Activated CD4-positive, alpha-beta T cell treated with anti-CD3 and anti-CD28 coated beads for 36 hours (primary cell): ENCODE measurements around the gene BDH1. TPM values are rescaled to one million over a fixed set of nuclear protein-coding genes. Genes with fewer than 3 reads are reported as not detected.
"Not testable (repeated sequence)": the region's sequence is repeated elsewhere in the genome, so short reads cannot be mapped to it uniquely, and the experiment has no call there.

Experiments used
- ATAC-seq: fragments of 200-7000 bp; cut with Tn5 transposase; one replicate; pipeline ENCODE4 v1.10.0; 2021; ENCODE audit warnings: mild to moderate bottlenecking, moderate library complexity
- CTCF ChIA-PET: fragments of 350-600 bp; sonication (Branson Sonifier 250); formaldehyde crosslinking; loops from one replicate; lab custom pipeline; 2021; ENCODE audit warnings: antibody characterized with exemption; lab: Charles Lee
- POLR2A ChIA-PET: fragments of 350-600 bp; sonication (Branson Sonifier 250); formaldehyde crosslinking; loops from one replicate; lab custom pipeline; 2021; ENCODE audit warnings: antibody characterized with exemption, inconsistent platforms; lab: Charles Lee
- DNase-seq: peaks from one replicate; pipeline ENCODE4 v3.0.0-alpha.2; 2020
- H3K27ac Mint-ChIP-seq: one replicate; pipeline ENCODE4 v1.8.0; 2021; ENCODE audit warnings: mixed read lengths
- H3K27me3 Mint-ChIP-seq: one replicate; pipeline ENCODE4 v1.8.0; 2021; ENCODE audit warnings: mixed read lengths
- H3K36me3 Mint-ChIP-seq: one replicate; pipeline ENCODE4 v1.8.0; 2021; ENCODE audit warnings: low read depth, mixed read lengths
- H3K4me1 Mint-ChIP-seq: one replicate; pipeline ENCODE4 v1.8.0; 2021; ENCODE audit warnings: mixed read lengths
- H3K4me3 Mint-ChIP-seq: one replicate; pipeline ENCODE4 v1.8.0; 2021; ENCODE audit warnings: mild to moderate bottlenecking, moderate library complexity, mixed read lengths
- H3K9me3 Mint-ChIP-seq: one replicate; pipeline ENCODE4 v1.8.0; 2021; ENCODE audit warnings: low read depth, mixed read lengths
- intact Hi-C, 2 experiments: fragments of 100-400 bp; cut with DNase I in 1 of 2; cut with micrococcal nuclease in 1 of 2; formaldehyde crosslinking; loops; one replicate each; pipeline versions ENCODE4 v1.14.2 to v1.15.1; 2022 to 2024; cut with DNase I, micrococcal nuclease
- total RNA-seq, 2 experiments: library from RNA; stranded (reverse); gene quantifications; one replicate each; pipeline ENCODE4 v1.2.3, GENCODE V29; 2021

Gene BDH1
- total RNA-seq, 2 experiments from 2014 or later = 84.9 to 85.1 TPM

DNA sequence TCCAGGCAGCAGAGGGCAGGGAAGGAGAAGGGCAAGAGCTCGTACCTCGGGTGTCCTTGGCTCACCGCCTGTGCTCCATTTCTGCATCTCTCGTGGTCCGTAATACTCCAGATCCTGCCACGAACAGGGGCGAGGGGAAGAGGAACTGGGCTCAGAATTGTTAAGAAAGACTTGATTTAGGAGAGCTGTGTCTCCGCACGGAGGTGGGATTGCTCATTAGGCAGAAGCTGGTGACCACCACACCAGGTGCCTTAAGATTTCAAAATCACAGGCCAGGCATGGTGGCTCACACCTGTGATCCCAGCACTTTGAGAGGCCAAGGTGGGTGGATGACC is 37.2 kb upstream of the BDH1 start:
- H3K4me1 Mint-ChIP-seq = peaks cover 4% of the 10 kb centered on the region
- no peaks in the 10 kb centered on the region for H3K27me3 Mint-ChIP-seq
- intact Hi-C loops = no loop called here
- DNase-seq = no peak
- H3K36me3 Mint-ChIP-seq = no peaks in the 10 kb centered on the region
- no peaks in the 10 kb centered on the region for H3K9me3 Mint-ChIP-seq
- ATAC-seq = no peak
- peak overlapping the region; percentile 51 for H3K27ac Mint-ChIP-seq
- POLR2A ChIA-PET = no interaction called here
- CTCF ChIA-PET = no interaction called here
- H3K4me3 Mint-ChIP-seq = no peak overlapping the region

DNA sequence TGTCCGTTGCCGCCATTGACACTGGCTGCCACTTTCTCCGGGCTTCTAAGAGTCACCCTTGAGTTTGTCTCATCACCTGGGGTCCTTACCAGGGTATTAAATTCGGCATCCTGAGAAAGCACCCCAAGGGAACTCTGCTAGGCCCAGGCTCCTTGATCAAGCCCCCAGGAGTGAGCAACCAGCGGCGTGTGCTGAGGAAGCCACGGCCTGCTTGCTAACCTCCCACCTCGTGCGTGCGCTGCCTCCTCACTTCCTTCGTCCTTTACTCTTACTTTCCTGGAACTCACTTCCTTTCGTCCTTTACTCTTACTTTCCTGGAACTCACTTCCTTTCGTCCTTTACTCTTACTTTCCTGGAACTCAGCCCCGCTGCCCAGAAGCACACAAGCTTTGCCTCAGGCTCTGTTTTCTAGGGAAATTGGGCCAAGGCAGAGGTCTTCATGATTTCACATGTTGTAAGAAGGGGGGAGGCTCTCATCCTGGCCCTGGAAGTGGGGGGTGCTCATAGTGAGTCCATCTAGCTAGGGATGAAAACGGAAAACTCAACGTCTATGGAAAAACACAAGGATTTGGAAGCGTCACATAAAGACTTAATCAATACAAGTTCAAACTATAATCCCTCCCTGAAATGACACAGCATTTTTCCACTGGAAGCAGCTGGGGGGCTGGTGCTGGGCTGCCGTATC is 36.7 kb upstream of the BDH1 start:
- peak; percentile 39 for ATAC-seq
- ChIA-PET POLR2A (no interaction called here), CTCF (no interaction called here)
- no peak for DNase-seq
- Mint-ChIP-seq H3K36me3 (no peaks in the 10 kb centered on the region), H3K4me1 (peaks cover 4% of the 10 kb centered on the region), H3K4me3 (no peak overlapping the region), H3K27me3 (no peaks in the 10 kb centered on the region), H3K9me3 (no peaks in the 10 kb centered on the region), H3K27ac (peak overlapping the region; percentile 51)
- intact Hi-C loops = no loop called here

DNA sequence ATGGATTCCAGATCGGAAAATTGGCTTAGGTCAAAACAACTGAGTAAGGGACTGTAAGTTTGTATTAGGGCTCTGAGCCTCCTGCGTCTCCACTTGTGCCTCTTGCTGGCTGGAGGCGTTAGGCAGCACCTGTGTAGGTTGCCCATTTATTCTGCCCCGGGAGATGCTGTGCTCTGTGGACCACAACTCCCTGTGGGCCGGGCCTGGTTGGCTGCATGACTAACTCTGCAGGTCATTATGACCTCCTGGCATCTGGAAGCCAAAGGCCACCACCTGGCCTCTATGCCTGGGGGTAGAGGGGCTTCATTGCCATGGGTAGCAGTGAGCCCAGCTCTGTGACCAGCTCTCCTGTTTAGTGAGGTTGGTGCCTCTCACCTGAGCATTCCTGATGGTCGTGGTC is 36.0 kb upstream of the BDH1 start:
- ChIA-PET CTCF (no interaction called here), POLR2A (no interaction called here)
- intact Hi-C loops = no loop called here
- no peaks in the 10 kb centered on the region for H3K27me3 Mint-ChIP-seq
- DNase-seq (no peak), ATAC-seq (no peak)
- no peak overlapping the region for H3K27ac Mint-ChIP-seq
- no peak overlapping the region for H3K4me3 Mint-ChIP-seq
- peaks cover 4% of the 10 kb centered on the region for H3K4me1 Mint-ChIP-seq
- no peaks in the 10 kb centered on the region for H3K9me3 Mint-ChIP-seq
- H3K36me3 Mint-ChIP-seq = no peaks in the 10 kb centered on the region

DNA sequence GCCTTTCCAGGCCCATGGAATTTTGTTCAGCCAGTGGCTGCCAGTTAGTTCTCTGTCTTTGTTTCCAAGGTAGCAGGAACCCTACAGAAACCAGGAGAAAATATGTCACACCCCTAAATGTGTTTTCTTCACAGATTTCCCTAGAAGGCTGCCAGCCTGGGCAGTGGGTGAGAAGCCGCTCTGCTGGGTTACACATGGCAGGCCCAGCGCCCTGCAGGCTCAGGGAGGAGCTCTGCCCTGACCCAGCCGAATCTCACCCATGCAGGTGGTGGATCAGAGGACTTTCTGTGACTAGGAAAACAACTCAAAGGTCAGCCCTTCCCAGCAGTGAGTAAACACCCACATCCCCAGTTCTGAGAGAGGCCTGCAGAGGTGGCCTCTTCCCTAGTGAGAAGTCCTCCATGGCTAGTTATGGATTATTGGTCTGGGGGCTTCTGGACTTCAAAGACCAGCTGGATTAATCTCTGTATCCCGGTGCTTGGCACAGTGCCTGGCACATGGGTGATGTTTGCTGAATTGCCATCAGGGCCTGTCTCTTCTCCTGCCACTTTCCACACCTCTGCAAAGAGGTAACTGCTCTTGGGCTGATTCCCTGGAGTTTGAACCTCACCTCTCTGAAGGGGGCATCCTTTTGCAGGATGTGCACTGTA is 34.7 kb upstream of the BDH1 start:
- Mint-ChIP-seq H3K27me3 (no peaks in the 10 kb centered on the region), H3K4me3 (no peak overlapping the region), H3K4me1 (peaks cover 4% of the 10 kb centered on the region), H3K36me3 (no peaks in the 10 kb centered on the region), H3K27ac (no peak overlapping the region), H3K9me3 (no peaks in the 10 kb centered on the region)
- DNase-seq (no peak), ATAC-seq (no peak)
- CTCF ChIA-PET = interaction anchor here (0.8 to 1.0 kb wide), 2 partner anchors 8 to 146 kb away, joined by 5 to 8 read pairs; no protein-coding TSS in a partner anchor
- POLR2A ChIA-PET = no interaction called here
- intact Hi-C loops = no loop called here

DNA sequence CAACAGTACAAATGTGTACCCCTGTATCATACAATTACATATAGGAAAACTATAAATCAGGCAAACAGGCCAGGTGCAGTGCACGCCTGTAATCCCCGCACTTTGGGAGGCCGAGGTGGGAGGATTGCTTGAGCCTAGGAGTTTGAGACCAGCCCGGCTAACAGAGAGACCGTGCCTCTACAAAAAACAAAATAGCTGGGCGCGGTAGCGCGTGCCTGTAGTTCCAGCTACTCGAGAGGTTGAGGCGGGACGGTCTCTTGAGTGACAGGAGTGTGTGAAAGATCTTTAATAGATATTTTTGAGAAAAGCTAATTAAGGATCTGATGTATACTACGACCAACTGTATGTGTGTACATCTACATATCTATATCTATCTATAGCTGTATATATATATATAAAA is 33.8 kb upstream of the BDH1 start:
- ATAC-seq (no peak), DNase-seq (no peak)
- ChIA-PET POLR2A (no interaction called here), CTCF (interaction anchor here (1.0 kb wide), 2 partner anchors 9 to 55 kb away, joined by 3 to 8 read pairs; no protein-coding TSS in a partner anchor)
- intact Hi-C loops = no loop called here
- Mint-ChIP-seq H3K9me3 (no peaks in the 10 kb centered on the region), H3K36me3 (no peaks in the 10 kb centered on the region), H3K27me3 (no peaks in the 10 kb centered on the region), H3K27ac (no peak overlapping the region), H3K4me1 (peaks cover 4% of the 10 kb centered on the region), H3K4me3 (no peak overlapping the region)

DNA sequence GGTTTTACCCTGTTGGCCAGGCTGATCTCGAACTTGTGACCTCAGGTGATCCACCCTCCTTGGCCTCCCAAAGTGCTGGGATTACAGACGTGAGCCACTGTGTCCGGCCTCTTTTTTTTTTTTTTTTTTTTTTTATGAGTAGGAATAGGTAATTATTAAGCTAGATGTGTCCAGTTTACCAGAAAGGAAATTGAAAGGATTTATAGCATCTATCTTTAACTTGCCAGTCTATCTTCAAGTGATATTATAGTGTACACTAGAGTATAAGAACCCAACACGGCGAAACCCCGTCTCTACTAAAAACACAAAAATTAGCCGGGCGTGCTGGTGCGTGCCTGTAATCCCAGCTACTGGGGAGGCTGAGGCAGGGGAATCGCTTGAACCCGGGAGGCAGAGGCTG is 31.0 kb upstream of the BDH1 start:
- CTCF ChIA-PET, ATAC-seq, H3K27me3 Mint-ChIP-seq, H3K9me3 Mint-ChIP-seq, H3K4me1 Mint-ChIP-seq, H3K27ac Mint-ChIP-seq, H3K36me3 Mint-ChIP-seq, POLR2A ChIA-PET, H3K4me3 Mint-ChIP-seq, DNase-seq: not testable (repeated sequence)
- intact Hi-C loops = loop anchor here in 1 of 2 experiments (1.0 kb wide), 1 partner anchor 7 kb away; no protein-coding TSS in a partner anchor

DNA sequence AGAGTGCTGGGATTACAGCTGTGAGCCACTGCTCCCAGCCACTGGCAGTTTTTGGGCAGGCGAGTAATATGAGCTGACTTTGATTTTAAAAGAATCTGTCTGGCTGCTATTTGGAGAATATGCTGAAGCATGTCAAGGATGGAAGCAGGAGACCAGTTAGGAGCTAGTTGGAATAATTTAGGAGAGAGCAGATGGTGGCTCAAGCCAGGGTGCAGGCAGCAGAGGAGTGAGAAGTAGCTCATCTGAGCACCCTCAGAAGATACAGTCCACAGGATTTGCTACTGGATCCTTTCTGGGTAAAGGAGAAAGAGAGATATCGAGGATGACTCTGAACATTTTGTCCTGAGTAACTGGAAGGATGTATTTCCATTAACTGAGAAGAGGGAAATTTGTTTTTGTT is 30.4 kb upstream of the BDH1 start:
- ChIA-PET POLR2A (no interaction called here), CTCF (interaction anchor here (1.1 kb wide), 1 partner anchor 13 kb away, joined by 5 read pairs; no protein-coding TSS in a partner anchor)
- no peaks in the 10 kb centered on the region for H3K9me3 Mint-ChIP-seq

DNA sequence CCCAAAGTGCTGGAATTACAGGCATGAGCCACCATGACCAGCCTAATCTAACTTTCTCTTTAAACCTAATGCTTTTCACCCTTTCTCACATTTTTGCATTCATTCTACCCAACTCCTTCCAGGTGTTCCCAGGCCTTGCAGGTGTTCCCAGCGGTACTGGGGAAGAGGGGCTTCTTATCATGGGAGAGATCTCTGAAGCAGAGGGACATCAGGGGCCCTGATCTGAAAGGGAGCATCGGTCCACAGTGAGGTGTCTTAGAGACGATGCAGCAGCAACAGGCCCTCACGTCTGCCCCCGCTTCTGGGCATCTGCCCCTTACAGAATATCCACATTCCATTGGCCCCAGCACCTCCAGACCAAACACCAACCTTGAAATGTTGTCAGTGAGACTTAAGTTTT is 29.0 kb upstream of the BDH1 start:
- H3K36me3 Mint-ChIP-seq = no peaks in the 10 kb centered on the region
- no peaks in the 10 kb centered on the region for H3K9me3 Mint-ChIP-seq
- H3K4me1 Mint-ChIP-seq = no peaks in the 10 kb centered on the region
- POLR2A ChIA-PET = no interaction called here
- no peaks in the 10 kb centered on the region for H3K27me3 Mint-ChIP-seq
- CTCF ChIA-PET = interaction anchor here (2.5 kb wide), 1 partner anchor 14 kb away, joined by 9 read pairs; no protein-coding TSS in a partner anchor
- DNase-seq = no peak
- no peak for ATAC-seq
- no peak overlapping the region for H3K4me3 Mint-ChIP-seq
- no peak overlapping the region for H3K27ac Mint-ChIP-seq
- intact Hi-C loops = no loop called here

More for the DNA sequence above, 30.4 kb upstream of the BDH1 start:
- intact Hi-C loops = no loop called here
- H3K4me1 Mint-ChIP-seq = no peaks in the 10 kb centered on the region
- DNase-seq (no peak), ATAC-seq (no peak)
- no peaks in the 10 kb centered on the region for H3K27me3 Mint-ChIP-seq
- no peaks in the 10 kb centered on the region for H3K36me3 Mint-ChIP-seq
- H3K4me3 Mint-ChIP-seq = no peak overlapping the region
- no peak overlapping the region for H3K27ac Mint-ChIP-seq

DNA sequence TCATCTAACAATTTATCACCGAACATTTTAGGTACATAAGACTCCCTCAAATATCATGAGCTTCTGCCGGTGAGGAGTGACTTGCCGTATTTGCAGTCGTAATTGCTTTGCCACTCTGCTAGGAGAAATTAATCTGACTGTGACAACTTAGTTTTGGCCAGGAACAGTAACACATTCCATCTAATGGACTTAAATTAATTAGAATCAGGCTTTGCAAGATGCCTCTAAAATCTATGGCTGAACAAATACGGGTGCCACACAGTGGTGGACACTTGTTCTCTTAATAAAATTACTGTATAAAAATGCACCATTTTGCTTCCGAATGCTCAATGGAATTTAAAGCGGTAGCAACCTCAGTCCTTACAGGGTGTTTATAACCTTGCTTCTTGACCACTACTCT is 27.6 kb upstream of the BDH1 start:
- DNase-seq = no peak
- intact Hi-C loops = no loop called here
- no peaks in the 10 kb centered on the region for H3K36me3 Mint-ChIP-seq
- H3K27me3 Mint-ChIP-seq = no peaks in the 10 kb centered on the region
- ChIA-PET POLR2A (no interaction called here), CTCF (interaction anchor here (2.5 kb wide), 1 partner anchor 15 kb away, joined by 9 read pairs; no protein-coding TSS in a partner anchor)
- H3K27ac Mint-ChIP-seq = no peak overlapping the region
- H3K4me3 Mint-ChIP-seq = no peak overlapping the region
- H3K9me3 Mint-ChIP-seq = no peaks in the 10 kb centered on the region
- no peak for ATAC-seq
- H3K4me1 Mint-ChIP-seq = no peaks in the 10 kb centered on the region

DNA sequence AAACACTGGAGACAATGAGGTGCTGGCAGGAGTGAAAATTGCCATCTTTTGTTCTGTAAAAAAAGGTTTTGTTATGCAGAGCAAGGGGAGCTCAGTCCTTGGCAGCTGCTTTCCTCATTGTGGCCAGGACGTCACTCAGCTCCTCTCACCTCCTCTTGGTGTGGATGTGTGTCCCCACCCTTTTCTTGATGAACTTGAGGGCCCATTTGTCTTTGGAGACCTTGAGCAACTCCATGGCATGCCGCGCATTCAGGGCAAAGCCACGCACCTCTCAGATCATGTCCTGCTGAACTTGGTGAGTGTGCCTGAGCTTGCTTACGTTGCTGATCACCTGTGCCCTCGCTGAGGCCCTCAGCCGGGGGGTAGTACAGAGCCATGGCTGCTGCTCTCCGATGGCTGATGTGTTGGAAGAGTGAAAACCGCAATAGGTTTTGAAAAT is 24.5 kb upstream of the BDH1 start:
- no peaks in the 10 kb centered on the region for H3K27me3 Mint-ChIP-seq
- H3K36me3 Mint-ChIP-seq = no peaks in the 10 kb centered on the region
- intact Hi-C loops = no loop called here
- no peak overlapping the region for H3K4me3 Mint-ChIP-seq
- POLR2A ChIA-PET = no interaction called here
- no peaks in the 10 kb centered on the region for H3K4me1 Mint-ChIP-seq
- CTCF ChIA-PET = interaction anchor here (0.5 kb wide), 2 partner anchors 23 to 26 kb away, joined by 3 read pairs; no protein-coding TSS in a partner anchor
- ATAC-seq (no peak), DNase-seq (no peak)
- H3K9me3 Mint-ChIP-seq = no peaks in the 10 kb centered on the region
- no peak overlapping the region for H3K27ac Mint-ChIP-seq

DNA sequence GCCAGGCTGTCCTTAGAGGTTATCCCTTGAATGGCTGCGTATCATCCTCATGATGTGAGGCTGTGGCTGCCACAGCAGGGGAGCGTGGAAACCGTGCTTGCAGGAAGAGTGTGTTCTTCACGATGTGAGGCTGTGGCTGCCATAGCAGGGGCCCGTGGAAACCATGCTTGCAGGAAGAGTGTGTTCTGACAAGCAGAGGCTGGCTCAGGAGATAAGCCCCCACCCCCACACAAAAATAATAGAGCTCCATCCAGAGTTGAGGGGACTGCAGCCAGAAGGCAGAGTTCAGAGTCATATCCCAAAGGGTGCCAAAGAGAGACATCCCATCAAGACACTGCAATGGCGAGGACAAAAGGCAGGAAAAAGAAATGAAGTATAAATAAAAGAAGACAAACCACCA is 22.6 kb upstream of the BDH1 start:
- Mint-ChIP-seq H3K27ac (no peak overlapping the region), H3K9me3 (no peaks in the 10 kb centered on the region), H3K4me1 (no peaks in the 10 kb centered on the region), H3K4me3 (no peak overlapping the region), H3K27me3 (peaks cover 2% of the 10 kb centered on the region), H3K36me3 (no peaks in the 10 kb centered on the region)
- ChIA-PET CTCF (interaction anchor here (0.6 to 1.3 kb wide), 3 partner anchors 18 to 355 kb away, joined by 3 to 7 read pairs (median 3); no protein-coding TSS in a partner anchor), POLR2A (no interaction called here)
- DNase-seq (no peak), ATAC-seq (no peak)
- intact Hi-C loops = no loop called here
